HepG2 (cell line): ENCODE measurements around the gene UPK1A. TPM values are rescaled to one million over a fixed set of nuclear protein-coding genes. Genes with fewer than 3 reads are reported as not detected.

Source experiments
- AGO2 ChIP-seq: fragments of 200-400 bp; formaldehyde crosslinking; optimal IDR thresholded peaks from 2 replicates; pipeline ENCODE3; 2017; ENCODE audit warnings: mild to moderate bottlenecking, low read depth, low read length, moderate library complexity
- DBP ChIP-seq: sonication (generic); formaldehyde crosslinking; IDR thresholded peaks from 2 replicates; pipeline ENCODE4 v1.4.0; 2020; ENCODE audit warnings: missing genetic modification reagents; ENCODE audit errors: not compliant biosample characterization
- FOXO4 ChIP-seq: sonication (generic); formaldehyde crosslinking; conservative IDR thresholded peaks from 2 replicates; pipeline ENCODE4 v1.8.1; 2023; ENCODE audit warnings: missing genetic modification reagents
- HDAC1 ChIP-seq: sonication (generic); formaldehyde crosslinking; IDR thresholded peaks from 2 replicates; pipeline ENCODE4 v1.5.1; 2020; ENCODE audit warnings: mild to moderate bottlenecking, missing genetic modification reagents
- HMGXB4 ChIP-seq, 2 experiments: sonication (generic) in 1 of 2; formaldehyde crosslinking in 1 of 2; IDR thresholded peaks; 2 replicates each; pipeline versions ENCODE4 v1.4.0 to v1.6.1; 2018 to 2020; ENCODE audit warnings: missing genetic modification reagents in 2 of 2, borderline replicate concordance in 1 of 2, low read depth in 1 of 2, mild to moderate bottlenecking in 1 of 2, missing biosample characterization in 1 of 2
- IRF1 ChIP-seq: sonication (generic); formaldehyde crosslinking; IDR thresholded peaks from 2 replicates; pipeline ENCODE4 v1.4.0; 2020; ENCODE audit warnings: low read depth, mild to moderate bottlenecking, missing genetic modification reagents
- MAFK ChIP-seq, 2 experiments: IDR thresholded peaks in 1 of 2; conservative IDR thresholded peaks in 1 of 2; 2 replicates each; pipeline ENCODE4 v1.6.1; 2011; ENCODE audit warnings: improper control_type of control experiment in 2 of 2, low read length in 2 of 2
- NFATC3 ChIP-seq: sonication (generic); formaldehyde crosslinking; IDR thresholded peaks from 2 replicates; pipeline ENCODE4 v1.5.1; 2020; ENCODE audit warnings: mild to moderate bottlenecking, missing genetic modification reagents
- NFYC ChIP-seq: IDR thresholded peaks from 2 replicates; pipeline ENCODE4 v1.6.1; 2016; ENCODE audit warnings: missing genetic modification reagents, missing compliant biosample characterization
- PHF21A ChIP-seq: sonication (generic); formaldehyde crosslinking; IDR thresholded peaks from 2 replicates; pipeline ENCODE4 v1.5.0; 2020; ENCODE audit warnings: mild to moderate bottlenecking, missing genetic modification reagents
- RNF2 ChIP-seq: fragments of 450-650 bp; conservative IDR thresholded peaks from 2 replicates; pipeline ENCODE4 v1.6.1; 2016; ENCODE audit warnings: low read depth
- SMARCC2 ChIP-seq: fragments of 450-650 bp; IDR thresholded peaks from 2 replicates; pipeline ENCODE4 v1.6.1; 2017; ENCODE audit warnings: antibody characterized with exemption, mild to moderate bottlenecking
- THYN1 ChIP-seq: sonication (generic); formaldehyde crosslinking; IDR thresholded peaks from 2 replicates; pipeline ENCODE4 v1.8.1; 2023; ENCODE audit warnings: low read depth, mild to moderate bottlenecking, moderate library complexity, missing genetic modification reagents, borderline replicate concordance
- TSC22D2 ChIP-seq: sonication (generic); formaldehyde crosslinking; IDR thresholded peaks from 2 replicates; pipeline ENCODE4 v1.5.1; 2020; ENCODE audit warnings: missing genetic modification reagents, mild to moderate bottlenecking, borderline replicate concordance
- ZNF24 ChIP-seq: fragments of 450-650 bp; IDR thresholded peaks from 2 replicates; pipeline ENCODE4 v1.6.1; 2017; ENCODE audit warnings: antibody characterized with exemption, mild to moderate bottlenecking
- ZNF253 ChIP-seq: sonication (generic); formaldehyde crosslinking; IDR thresholded peaks from 2 replicates; pipeline ENCODE4 v1.8.0; 2022; ENCODE audit warnings: mild to moderate bottlenecking, missing genetic modification reagents, borderline replicate concordance
- ZNF274 ChIP-seq: sonication (generic); formaldehyde crosslinking; IDR thresholded peaks from 2 replicates; pipeline ENCODE4 v1.5.1; 2020; ENCODE audit warnings: mild to moderate bottlenecking, missing genetic modification reagents
- ZNF343 ChIP-seq: sonication (generic); formaldehyde crosslinking; IDR thresholded peaks from 2 replicates; pipeline ENCODE4 v1.4.0; 2020; ENCODE audit warnings: mild to moderate bottlenecking, missing genetic modification reagents
- ZNF430 ChIP-seq: sonication (generic); formaldehyde crosslinking; IDR thresholded peaks from 2 replicates; pipeline ENCODE4 v1.9.0; 2021; ENCODE audit warnings: mild to moderate bottlenecking, missing genetic modification reagents
- ZNF451 ChIP-seq: sonication (generic); formaldehyde crosslinking; IDR thresholded peaks from 2 replicates; pipeline ENCODE4 v1.5.0; 2020; ENCODE audit warnings: mild to moderate bottlenecking, missing genetic modification reagents
- ZNF547 ChIP-seq: sonication (generic); formaldehyde crosslinking; IDR thresholded peaks from 2 replicates; pipeline ENCODE4 v1.5.1; 2020; ENCODE audit warnings: mild to moderate bottlenecking, missing genetic modification reagents
- polyA plus RNA-seq, 8 experiments: library from polyadenylated mRNA; depleted of rRNA in 3 of 8; stranded (reverse) in 7 of 8; unstranded in 1 of 8; fragments of >200 nt; fragmentation: Illumina TruSeq in 4 of 8; extraction: Trizol in 4 of 8; gene quantifications; 2 replicates each; pipeline versions ENCODE4 v1.2.1 to v1.2.3, GENCODE V29; 2011 to 2016; ENCODE audit warnings: low read depth in 4 of 8, missing spikeins in 1 of 8, mixed read lengths in 1 of 8; ENCODE audit not compliant: insufficient read depth in 1 of 8
- total RNA-seq, 5 experiments: library from RNA; depleted of rRNA; stranded (reverse); fragments of >200 nt; fragmentation: Illumina TruSeq; extraction: Trizol; gene quantifications; 2 replicates each; pipeline ENCODE4 v1.2.3, GENCODE V29; 2016; ENCODE audit warnings: low read depth in 1 of 5
- TF ChIP-seq, protein P1 (sequence below): sonication (generic); formaldehyde crosslinking; IDR thresholded peaks from 2 replicates; pipeline ENCODE4 v1.8.0; 2022; ENCODE audit warnings: mild to moderate bottlenecking, missing genetic modification reagents
- TF ChIP-seq, protein P2 (sequence below), 2 experiments: fragments of 450-650 bp in 1 of 2; sonication (generic) in 1 of 2; formaldehyde crosslinking; IDR thresholded peaks; 2 replicates each; pipeline versions ENCODE4 v1.5.0 to v1.8.0; 2020 to 2022; ENCODE audit warnings: mild to moderate bottlenecking in 1 of 2, missing genetic modification reagents in 1 of 2

Gene UPK1A
- total and polyA plus RNA-seq, 2 of the 13 experiments (the other 11 are each of a cell fraction or from before 2014, with no cell fraction given): 2.9 TPM; not detected in 1

DNA sequence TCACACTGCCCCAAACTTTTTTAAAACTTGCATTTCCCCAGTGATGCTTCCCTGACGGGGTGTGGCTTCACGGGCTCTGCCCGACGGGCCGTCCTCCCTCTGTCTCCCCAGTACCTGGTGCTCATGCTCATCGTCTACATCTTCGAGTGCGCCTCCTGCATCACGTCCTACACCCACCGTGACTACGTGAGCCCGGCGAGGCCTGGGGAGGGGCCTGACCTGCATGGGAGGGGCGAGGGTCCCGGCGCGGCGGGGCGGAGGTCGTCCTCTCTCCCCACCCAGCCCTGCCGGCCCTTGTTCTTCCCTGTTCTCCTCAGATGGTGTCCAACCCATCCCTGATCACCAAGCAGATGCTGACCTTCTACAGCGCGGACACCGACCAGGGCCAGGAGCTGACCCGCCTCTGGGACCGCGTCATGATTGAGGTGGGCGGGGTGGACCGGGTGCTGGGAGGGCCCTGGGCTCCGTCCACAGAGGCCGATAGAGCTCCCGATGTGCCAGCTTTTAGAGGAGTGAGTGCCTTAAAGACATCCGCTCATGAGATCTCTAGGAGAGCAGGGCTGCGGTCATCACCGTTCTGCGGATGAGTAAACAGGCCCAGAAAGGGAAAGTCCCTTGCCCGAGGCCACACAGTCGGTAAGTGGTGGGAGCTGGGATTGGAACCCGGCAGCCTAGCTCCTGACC, 6.9 kb downstream of the UPK1A start (continued):
- no peak for TF ChIP-seq PHF21A (CRISPR knock-in tag)
- TF ChIP-seq ZNF253 (CRISPR knock-in tag): no peak
- TF ChIP-seq ZNF451: no peak
- no peak for TF ChIP-seq ZNF343 (CRISPR knock-in tag)
- no peak for TF ChIP-seq MAFK (conservative IDR thresholded peaks at IDR 0.05 in 1 of 2, IDR thresholded peaks at IDR 0.05 in 1 of 2; ENCODE audit: low read length in 2 of 2)
- no peak for TF ChIP-seq THYN1 (CRISPR knock-in tag)
- no peak for TF ChIP-seq FOXO4 (CRISPR knock-in tag)
- no peak for TF ChIP-seq SMARCC2
- TF ChIP-seq IRF1 (CRISPR knock-in tag): no peak
- TF ChIP-seq NFATC3 (CRISPR knock-in tag): no peak
- TF ChIP-seq, protein P1, sequence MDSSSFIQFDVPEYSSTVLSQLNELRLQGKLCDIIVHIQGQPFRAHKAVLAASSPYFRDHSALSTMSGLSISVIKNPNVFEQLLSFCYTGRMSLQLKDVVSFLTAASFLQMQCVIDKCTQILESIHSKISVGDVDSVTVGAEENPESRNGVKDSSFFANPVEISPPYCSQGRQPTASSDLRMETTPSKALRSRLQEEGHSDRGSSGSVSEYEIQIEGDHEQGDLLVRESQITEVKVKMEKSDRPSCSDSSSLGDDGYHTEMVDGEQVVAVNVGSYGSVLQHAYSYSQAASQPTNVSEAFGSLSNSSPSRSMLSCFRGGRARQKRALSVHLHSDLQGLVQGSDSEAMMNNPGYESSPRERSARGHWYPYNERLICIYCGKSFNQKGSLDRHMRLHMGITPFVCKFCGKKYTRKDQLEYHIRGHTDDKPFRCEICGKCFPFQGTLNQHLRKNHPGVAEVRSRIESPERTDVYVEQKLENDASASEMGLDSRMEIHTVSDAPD (CRISPR knock-in tag): no peak
- TF ChIP-seq ZNF274 (CRISPR knock-in tag): peak; percentile 39; the same call in 1 of the 2 replicates
- TF ChIP-seq ZNF547 (CRISPR knock-in tag): no peak
- TF ChIP-seq RNF2: no peak
- no peak for TF ChIP-seq ZNF24
- TF ChIP-seq NFYC (CRISPR knock-in tag): no peak
- TF ChIP-seq HDAC1: 0 out of 2 replicates have a peak, but pooled peaks have one; percentile 25
- TF ChIP-seq, protein P2, sequence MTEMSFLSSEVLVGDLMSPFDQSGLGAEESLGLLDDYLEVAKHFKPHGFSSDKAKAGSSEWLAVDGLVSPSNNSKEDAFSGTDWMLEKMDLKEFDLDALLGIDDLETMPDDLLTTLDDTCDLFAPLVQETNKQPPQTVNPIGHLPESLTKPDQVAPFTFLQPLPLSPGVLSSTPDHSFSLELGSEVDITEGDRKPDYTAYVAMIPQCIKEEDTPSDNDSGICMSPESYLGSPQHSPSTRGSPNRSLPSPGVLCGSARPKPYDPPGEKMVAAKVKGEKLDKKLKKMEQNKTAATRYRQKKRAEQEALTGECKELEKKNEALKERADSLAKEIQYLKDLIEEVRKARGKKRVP (CRISPR knock-in tag; IDR thresholded peaks at IDR 0.05): no peak
- TF ChIP-seq ZNF430 (CRISPR knock-in tag): no peak
- 0 out of 4 replicates have a peak, but pooled peaks of 1 of the 2 experiments have one; percentile 45 for TF ChIP-seq HMGXB4 (CRISPR knock-in tag; IDR thresholded peaks at IDR 0.05; ENCODE audit: borderline replicate concordance in 1 of 2, low read depth in 1 of 2)
- TF ChIP-seq TSC22D2 (CRISPR knock-in tag): no peak
- no peak for TF ChIP-seq DBP (CRISPR knock-in tag)
- no peak for TF ChIP-seq AGO2
